DMS114 treated with DMSO at 0.1 percent for 48 hours (cell line): ENCODE measurements around the gene PINLYP.

Source experiments
- DNase-seq: peaks from one replicate; lab custom pipeline; 2025; ENCODE audit not compliant: unreplicated experiment; lab: John Stamatoyannopoulos, UW

PINLYP gene

GRCh38 chr19:43548706-43549105 is 26.9 kb upstream of the PINLYP start:
- no peak for DNase-seq

- no peak for DNase-seq
Observed at GRCh38 chr19:43551399-43552197, 24.0 kb upstream of the PINLYP start.

GRCh38 chr19:43552198-43552450 is 23.5 kb upstream of the PINLYP start:
- DNase-seq = no peak

DNA sequence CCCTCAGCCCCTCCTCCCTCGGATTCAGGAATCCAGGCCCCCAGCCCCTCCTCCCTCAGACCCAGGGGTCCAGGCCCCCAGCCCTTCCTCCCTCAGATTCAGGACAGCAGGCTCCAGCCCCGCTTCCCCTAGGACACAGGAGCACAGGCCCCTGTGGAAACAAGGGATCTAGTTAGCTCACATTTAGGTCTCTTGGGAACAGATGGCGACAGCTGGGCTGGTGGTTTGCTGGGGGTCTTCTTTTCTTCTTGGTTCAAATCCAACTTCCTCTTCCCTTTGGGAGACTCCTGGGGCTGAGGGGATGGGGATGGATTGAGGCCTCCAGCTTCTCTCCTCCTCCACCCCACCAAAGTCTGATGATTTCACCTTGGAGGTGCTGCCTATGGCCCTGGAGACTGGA is 23.0 kb upstream of the PINLYP start:
- no peak for DNase-seq

- DNase-seq = no peak
Observed at GRCh38 chr19:43553656-43554055, 21.9 kb upstream of the PINLYP start.

GRCh38 chr19:43554317-43554895 is 21.2 kb upstream of the PINLYP start:
- DNase-seq = no peak

DNA sequence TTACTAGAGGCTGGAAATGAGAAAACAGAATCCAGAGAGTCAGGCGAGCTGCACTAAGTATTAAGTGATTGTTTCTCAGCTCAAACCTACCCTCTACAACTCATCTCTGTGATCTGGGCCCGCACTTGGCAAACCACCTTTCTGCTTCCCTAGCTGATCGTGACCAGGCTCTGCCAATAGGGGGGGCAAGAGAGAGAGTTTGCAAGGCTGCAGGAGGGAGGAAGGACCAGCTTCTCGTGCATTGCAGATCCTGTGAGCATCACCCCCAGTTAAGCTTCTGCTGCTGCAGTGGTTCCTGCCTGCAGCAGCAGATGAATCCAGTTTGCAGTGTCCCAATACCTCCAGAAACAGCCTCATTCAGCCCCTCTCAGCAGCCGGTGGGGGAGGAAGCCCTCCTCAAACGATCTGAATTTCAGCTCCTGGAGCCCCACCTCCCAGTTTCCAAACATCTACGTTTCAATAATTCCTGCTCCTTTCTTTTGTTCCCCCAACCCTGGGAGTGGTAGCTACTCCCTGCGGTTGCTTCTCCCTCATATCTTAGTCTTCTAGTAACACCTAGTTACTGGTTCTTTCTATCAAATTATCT is 20.3 kb upstream of the PINLYP start:
- peak; percentile 22 for DNase-seq

- no peak for DNase-seq
Observed at GRCh38 chr19:43560687-43561086, 14.9 kb upstream of the PINLYP start.

DNA sequence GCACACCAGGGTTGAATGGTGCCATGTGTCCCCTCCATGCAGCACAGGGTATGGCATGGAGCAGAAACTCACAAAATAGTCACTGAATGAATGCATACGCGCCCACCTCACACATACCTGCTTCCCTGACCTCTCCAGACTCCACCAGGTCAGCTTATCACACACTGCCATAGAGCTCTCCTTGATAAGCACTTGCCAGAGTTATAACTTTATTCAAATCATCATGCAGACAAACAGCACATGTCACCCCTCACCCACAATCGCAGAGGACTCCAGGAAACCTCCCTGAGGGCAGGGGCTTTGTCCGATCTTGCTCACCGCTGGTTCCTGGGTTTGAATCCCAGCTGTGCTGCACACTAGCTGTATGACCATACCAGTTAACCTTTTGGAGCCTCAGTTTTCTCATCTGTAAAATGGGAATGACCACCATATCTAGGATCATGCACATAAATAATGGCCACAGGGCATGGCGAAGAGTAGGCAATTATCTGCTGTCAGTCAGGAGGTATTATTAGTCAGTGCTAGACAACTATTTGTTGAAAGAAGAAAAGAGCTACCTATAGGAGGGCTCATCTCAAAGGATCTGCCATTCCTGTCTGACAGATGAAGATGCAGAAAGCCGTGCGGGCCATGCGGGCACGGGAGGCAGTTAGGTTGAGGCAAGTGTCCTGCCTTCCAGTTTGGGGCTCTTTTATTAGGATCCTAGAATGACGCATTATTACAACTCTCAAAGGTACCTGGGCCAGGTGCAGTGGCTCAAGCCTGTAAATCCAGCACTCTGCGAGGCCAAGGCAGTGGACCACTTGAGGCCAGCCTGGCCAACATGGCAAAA is 14.2 kb upstream of the PINLYP start:
- no peak for DNase-seq

DNA sequence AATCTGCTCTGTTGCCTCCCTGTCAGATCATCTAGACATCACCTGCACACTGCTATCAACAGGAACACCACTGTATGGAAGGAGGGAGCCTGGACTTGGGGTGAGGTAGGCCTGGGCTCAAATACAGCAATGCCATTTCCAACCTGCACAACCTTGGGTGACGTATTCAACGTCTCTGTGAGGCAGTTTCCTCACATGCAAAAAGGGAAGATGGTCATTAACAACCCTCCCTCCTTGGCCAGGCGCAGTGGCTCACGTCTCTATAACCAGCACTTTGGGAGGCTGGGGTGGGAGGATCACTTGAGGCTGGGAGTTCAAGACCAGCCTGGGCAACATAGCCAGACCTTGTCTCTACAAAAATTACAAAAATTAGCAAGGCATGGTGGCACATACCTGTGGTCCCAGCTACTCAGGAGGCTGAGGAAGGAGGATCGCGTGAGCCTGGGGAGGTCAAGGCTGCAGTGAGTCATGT is 13.3 kb upstream of the PINLYP start:
- DNase-seq = no peak

DNA sequence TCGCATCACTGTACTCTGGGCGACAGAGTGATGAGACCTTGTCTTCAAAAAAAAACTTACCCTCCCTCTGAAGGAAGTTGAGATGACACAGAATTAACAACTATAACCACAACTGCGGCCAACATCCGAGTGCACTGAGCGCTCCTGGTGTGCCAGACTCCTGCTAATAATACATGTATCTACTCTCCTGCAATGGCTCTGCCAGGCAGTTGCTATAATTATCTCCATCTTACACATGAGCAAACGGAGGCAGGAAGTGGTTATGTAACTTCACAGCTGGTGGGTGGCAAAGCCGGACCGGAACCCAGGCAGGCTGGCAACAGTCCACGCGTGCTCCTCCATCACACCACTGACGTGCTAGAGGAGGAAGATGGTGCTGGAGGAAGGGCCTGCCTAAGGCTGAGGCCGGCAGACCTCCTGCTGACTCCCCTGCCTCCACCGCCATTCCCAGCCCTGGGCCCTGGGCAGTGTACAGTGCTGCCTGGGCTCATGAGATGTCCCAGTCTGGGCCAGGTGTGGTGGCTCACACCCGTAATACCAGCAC is 12.8 kb upstream of the PINLYP start:
- DNase-seq = no peak

GRCh38 chr19:43563816-43564457 is 11.7 kb upstream of the PINLYP start:
- no peak for DNase-seq

GRCh38 chr19:43564800-43565199 is 10.8 kb upstream of the PINLYP start:
- DNase-seq = no peak

GRCh38 chr19:43569657-43570056 is 5.9 kb upstream of the PINLYP start:
- DNase-seq = no peak

GRCh38 chr19:43570174-43570791 is 5.3 kb upstream of the PINLYP start:
- DNase-seq = no peak

DNA sequence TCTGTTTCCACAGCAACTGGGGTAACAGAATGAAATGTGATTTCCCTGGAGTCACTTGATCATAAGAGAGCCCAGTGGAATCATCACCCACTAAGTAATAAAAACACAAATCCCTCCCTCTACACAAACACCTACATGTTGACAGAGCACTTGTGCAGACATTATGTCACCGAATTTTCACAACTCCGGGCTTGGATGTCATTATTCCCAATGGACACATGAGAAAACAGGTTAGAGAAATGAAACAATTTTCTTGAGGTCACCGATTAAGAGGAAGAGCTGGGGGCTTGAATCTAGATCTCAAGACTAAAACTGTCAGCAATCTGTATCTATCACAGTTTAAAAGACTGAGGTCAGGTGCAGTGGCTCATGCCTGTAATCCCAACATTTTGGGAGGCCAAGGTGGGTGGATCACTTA is 3.4 kb upstream of the PINLYP start:
- DNase-seq = no peak

GRCh38 chr19:43574424-43575155 is 1.0 kb upstream of the PINLYP start:
- DNase-seq = no peak

GRCh38 chr19:43575955-43576878 is 616 bp downstream of the PINLYP start:
- DNase-seq = no peak

- no peak for DNase-seq
Observed at GRCh38 chr19:43578787-43579186, 3.2 kb downstream of the PINLYP start.
